ENCODE results near the gene MGMT. TPM values are rescaled to one million over a fixed set of nuclear protein-coding genes. Genes with fewer than 3 reads are reported as not detected.

Gene MGMT
- polyA plus RNA-seq, 1 donor from 2014 or later, result 0.94 TPM

DNA sequence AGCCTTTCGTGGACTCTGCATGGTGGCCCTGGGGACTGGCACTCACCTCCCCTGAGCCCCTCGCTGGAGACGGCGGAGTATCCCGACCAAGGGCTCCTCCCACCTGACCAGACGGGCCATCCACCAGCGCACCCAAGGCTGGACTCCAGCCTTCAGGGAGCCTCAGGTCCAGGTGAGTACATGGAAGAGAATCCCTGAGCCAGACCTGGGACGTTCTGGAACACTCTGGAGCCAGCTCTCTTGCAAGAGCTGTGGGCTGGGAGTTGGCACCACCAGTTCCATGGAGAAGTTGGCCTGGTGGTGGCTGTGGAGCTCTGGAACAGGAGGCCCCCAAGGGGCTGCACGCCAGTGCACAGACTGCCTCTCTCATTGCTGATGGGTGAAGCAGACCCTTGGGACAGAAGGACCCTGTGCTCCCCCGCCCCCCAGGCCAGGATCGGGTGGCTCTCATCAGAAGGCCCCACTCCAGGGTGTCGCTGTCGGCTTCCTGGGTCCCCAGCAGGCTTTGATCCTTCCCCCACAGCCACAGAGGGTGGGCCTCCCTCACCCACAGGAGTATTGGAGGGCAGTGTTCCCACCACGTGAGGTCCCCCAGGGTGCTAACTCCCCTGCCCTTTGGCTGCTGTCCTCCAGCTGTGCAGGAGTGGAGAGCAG, 307.2 kb downstream of the MGMT start:
- Histone ChIP-seq H3K9me3 (ENCODE audit: low read length) (no peaks in the 10 kb centered on the region), H3K9me2 (ENCODE audit: insufficient read depth, low read length) (no peaks in the 10 kb centered on the region), H3K4me3 (ENCODE audit: low read length) (no peak overlapping the region), H3K79me2 (replicated peaks; ENCODE audit: insufficient read depth, low read length) (no peaks in the 10 kb centered on the region), H2AFZ (ENCODE audit: low read depth, low read length) (no peak overlapping the region), H3F3A (ENCODE audit: insufficient read depth, low read length, poor library complexity, severe bottlenecking) (no peaks in the 10 kb centered on the region), H3K4me2 (ENCODE audit: low read length) (no peak overlapping the region), H3K36me3 (ENCODE audit: insufficient read depth, low read length) (no peaks in the 10 kb centered on the region), H3K27ac (ENCODE audit: low read length) (no peak overlapping the region), H3K27me3 (ENCODE audit: insufficient read depth, low read depth, low read length) (no peaks in the 10 kb centered on the region), H3K9ac (ENCODE audit: low read length) (no peak overlapping the region), H4K20me1 (ENCODE audit: insufficient read depth) (no peaks in the 10 kb centered on the region)
- TF ChIP-seq RAD21 (conservative IDR thresholded peaks at IDR 0.05) (no peak), MXI1 (conservative IDR thresholded peaks at IDR 0.05; ENCODE audit: poor library complexity, severe bottlenecking) (no peak), TAF1 (IDR thresholded peaks at IDR 0.05; ENCODE audit: low read depth) (no peak), SMC3 (conservative IDR thresholded peaks at IDR 0.05; ENCODE audit: poor library complexity) (no peak)
- TF ChIP-seq, protein P1, sequence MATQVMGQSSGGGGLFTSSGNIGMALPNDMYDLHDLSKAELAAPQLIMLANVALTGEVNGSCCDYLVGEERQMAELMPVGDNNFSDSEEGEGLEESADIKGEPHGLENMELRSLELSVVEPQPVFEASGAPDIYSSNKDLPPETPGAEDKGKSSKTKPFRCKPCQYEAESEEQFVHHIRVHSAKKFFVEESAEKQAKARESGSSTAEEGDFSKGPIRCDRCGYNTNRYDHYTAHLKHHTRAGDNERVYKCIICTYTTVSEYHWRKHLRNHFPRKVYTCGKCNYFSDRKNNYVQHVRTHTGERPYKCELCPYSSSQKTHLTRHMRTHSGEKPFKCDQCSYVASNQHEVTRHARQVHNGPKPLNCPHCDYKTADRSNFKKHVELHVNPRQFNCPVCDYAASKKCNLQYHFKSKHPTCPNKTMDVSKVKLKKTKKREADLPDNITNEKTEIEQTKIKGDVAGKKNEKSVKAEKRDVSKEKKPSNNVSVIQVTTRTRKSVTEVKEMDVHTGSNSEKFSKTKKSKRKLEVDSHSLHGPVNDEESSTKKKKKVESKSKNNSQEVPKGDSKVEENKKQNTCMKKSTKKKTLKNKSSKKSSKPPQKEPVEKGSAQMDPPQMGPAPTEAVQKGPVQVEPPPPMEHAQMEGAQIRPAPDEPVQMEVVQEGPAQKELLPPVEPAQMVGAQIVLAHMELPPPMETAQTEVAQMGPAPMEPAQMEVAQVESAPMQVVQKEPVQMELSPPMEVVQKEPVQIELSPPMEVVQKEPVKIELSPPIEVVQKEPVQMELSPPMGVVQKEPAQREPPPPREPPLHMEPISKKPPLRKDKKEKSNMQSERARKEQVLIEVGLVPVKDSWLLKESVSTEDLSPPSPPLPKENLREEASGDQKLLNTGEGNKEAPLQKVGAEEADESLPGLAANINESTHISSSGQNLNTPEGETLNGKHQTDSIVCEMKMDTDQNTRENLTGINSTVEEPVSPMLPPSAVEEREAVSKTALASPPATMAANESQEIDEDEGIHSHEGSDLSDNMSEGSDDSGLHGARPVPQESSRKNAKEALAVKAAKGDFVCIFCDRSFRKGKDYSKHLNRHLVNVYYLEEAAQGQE (IDR thresholded peaks at IDR 0.05; ENCODE audit: borderline replicate concordance), result no peak

DNA sequence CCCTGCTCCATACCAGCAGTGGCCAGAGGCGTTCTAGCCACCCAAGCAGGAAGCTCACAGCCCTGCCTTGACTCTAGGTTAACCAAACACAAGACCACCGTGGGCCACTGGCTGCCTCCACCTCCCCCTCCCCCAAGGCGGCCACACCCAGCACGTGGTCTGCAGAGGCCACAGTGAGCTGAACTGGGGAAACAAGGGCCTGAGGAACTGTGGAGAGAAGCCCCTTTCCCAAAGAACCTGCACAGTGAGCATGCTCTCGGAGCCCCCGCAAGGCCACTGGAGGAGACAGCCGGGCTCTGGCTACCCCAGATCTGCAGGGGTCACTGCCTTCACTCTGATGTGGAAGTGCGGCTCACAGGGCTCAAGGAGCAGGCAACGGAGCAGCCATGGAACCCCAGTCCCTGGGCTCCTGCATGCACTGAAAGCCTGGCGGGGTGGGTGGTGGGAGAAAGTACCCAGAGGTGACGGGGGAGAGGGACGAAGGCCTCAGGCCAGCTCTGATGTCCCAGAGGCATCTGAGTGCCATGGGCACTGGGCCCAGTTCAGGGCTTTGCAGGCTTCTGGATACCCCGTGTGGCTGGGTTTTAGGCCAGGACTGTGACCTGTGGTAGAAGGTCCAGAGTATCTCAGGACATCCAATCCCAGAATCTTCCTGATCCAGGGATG, 307.8 kb downstream of the MGMT start:
- H3K36me3 ChIP-seq (ENCODE audit: insufficient read depth, low read length), result no peaks in the 10 kb centered on the region
- no peaks in the 10 kb centered on the region for H3K9me3 ChIP-seq (ENCODE audit: low read length)
- H3K27ac ChIP-seq (ENCODE audit: low read length), result no peak overlapping the region
- no peaks in the 10 kb centered on the region for H3K79me2 ChIP-seq (replicated peaks; ENCODE audit: insufficient read depth, low read length)
- no peak for TF ChIP-seq RAD21 (conservative IDR thresholded peaks at IDR 0.05)
- TF ChIP-seq, protein P2, sequence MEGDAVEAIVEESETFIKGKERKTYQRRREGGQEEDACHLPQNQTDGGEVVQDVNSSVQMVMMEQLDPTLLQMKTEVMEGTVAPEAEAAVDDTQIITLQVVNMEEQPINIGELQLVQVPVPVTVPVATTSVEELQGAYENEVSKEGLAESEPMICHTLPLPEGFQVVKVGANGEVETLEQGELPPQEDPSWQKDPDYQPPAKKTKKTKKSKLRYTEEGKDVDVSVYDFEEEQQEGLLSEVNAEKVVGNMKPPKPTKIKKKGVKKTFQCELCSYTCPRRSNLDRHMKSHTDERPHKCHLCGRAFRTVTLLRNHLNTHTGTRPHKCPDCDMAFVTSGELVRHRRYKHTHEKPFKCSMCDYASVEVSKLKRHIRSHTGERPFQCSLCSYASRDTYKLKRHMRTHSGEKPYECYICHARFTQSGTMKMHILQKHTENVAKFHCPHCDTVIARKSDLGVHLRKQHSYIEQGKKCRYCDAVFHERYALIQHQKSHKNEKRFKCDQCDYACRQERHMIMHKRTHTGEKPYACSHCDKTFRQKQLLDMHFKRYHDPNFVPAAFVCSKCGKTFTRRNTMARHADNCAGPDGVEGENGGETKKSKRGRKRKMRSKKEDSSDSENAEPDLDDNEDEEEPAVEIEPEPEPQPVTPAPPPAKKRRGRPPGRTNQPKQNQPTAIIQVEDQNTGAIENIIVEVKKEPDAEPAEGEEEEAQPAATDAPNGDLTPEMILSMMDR (IDR thresholded peaks at IDR 0.05; ENCODE audit: poor library complexity, severe bottlenecking), result no peak
- TF ChIP-seq SMC3 (conservative IDR thresholded peaks at IDR 0.05; ENCODE audit: poor library complexity), result no peak
- no peak for TF ChIP-seq EZH2 (IDR thresholded peaks at IDR 0.05; ENCODE audit: borderline replicate concordance, insufficient read depth, low read length, poor library complexity, severe bottlenecking)
- no peak for TF ChIP-seq POLR2AphosphoS5 (IDR thresholded peaks at IDR 0.05)
- no peak for TF ChIP-seq TAF1 (IDR thresholded peaks at IDR 0.05; ENCODE audit: low read depth)
- no peak for TF ChIP-seq MXI1 (conservative IDR thresholded peaks at IDR 0.05; ENCODE audit: poor library complexity, severe bottlenecking)
- TF ChIP-seq, protein P1 (IDR thresholded peaks at IDR 0.05; ENCODE audit: borderline replicate concordance), result no peak
- TF ChIP-seq EP300 (conservative IDR thresholded peaks at IDR 0.05; ENCODE audit: poor library complexity, severe bottlenecking), result no peak
- H3K9me2 ChIP-seq (ENCODE audit: insufficient read depth, low read length), result no peaks in the 10 kb centered on the region
- H3F3A ChIP-seq (ENCODE audit: insufficient read depth, low read length, poor library complexity, severe bottlenecking), result no peaks in the 10 kb centered on the region
- H3K9ac ChIP-seq (ENCODE audit: low read length), result no peak overlapping the region
- no peak overlapping the region for H3K4me2 ChIP-seq (ENCODE audit: low read length)
- no peaks in the 10 kb centered on the region for H4K20me1 ChIP-seq (ENCODE audit: insufficient read depth)
- no peaks in the 10 kb centered on the region for H3K27me3 ChIP-seq (ENCODE audit: insufficient read depth, low read depth, low read length)
- H3K4me3 ChIP-seq (ENCODE audit: low read length), result no peak overlapping the region
- no peak overlapping the region for H2AFZ ChIP-seq (ENCODE audit: low read depth, low read length)

All from neural cell (in vitro differentiated cells).